HEK293 (cell line): Measurements from ENCODE around the gene E4F1.

Experiments
- CTCF ChIP-seq: fragments of 450-650 bp; formaldehyde crosslinking; IDR thresholded peaks from 2 replicates; pipeline ENCODE4 v1.5.1; 2016; ENCODE audit warnings: missing biosample characterization, missing genetic modification characterization
- HOXA7 ChIP-seq: sonication (generic); formaldehyde crosslinking; IDR thresholded peaks from 2 replicates; pipeline ENCODE4 v1.8.1; 2022; ENCODE audit warnings: missing genetic modification reagents, borderline replicate concordance
- KLF16 ChIP-seq: fragments of 450-650 bp; formaldehyde crosslinking; IDR thresholded peaks from 2 replicates; pipeline ENCODE4 v1.5.1; 2017; ENCODE audit warnings: missing biosample characterization, missing genetic modification characterization
- TCF7L2 ChIP-seq: IDR thresholded peaks from 2 replicates; pipeline ENCODE4 v1.6.1; 2011; ENCODE audit warnings: low read depth, mild to moderate bottlenecking, inconsistent platforms, low read length, moderate library complexity, borderline replicate concordance
- WT1 ChIP-seq: fragments of 450-650 bp; formaldehyde crosslinking; IDR thresholded peaks from 2 replicates; pipeline ENCODE4 v1.5.1; 2016; ENCODE audit warnings: missing biosample characterization, missing genetic modification characterization
- ZNF660 ChIP-seq: fragments of 450-650 bp; IDR thresholded peaks from 2 replicates; pipeline ENCODE4 v1.5.1; 2018; ENCODE audit warnings: missing biosample characterization, mild to moderate bottlenecking, missing genetic modification characterization
- TF ChIP-seq, protein P1 (sequence below): fragments of 450-650 bp; formaldehyde crosslinking; IDR thresholded peaks from 2 replicates; pipeline ENCODE4 v1.5.1; 2017; ENCODE audit warnings: missing biosample characterization, missing genetic modification characterization

GRCh38 chr16:2194852-2195321 is 28.5 kb upstream of the E4F1 start:
- TF ChIP-seq WT1 (tag by site-specific recombination) (no peak), HOXA7 (CRISPR knock-in tag) (no peak), TCF7L2 (no peak), CTCF (peak; percentile 89), ZNF660 (tag by site-specific recombination) (no peak), KLF16 (no peak)
- TF ChIP-seq, protein P1, sequence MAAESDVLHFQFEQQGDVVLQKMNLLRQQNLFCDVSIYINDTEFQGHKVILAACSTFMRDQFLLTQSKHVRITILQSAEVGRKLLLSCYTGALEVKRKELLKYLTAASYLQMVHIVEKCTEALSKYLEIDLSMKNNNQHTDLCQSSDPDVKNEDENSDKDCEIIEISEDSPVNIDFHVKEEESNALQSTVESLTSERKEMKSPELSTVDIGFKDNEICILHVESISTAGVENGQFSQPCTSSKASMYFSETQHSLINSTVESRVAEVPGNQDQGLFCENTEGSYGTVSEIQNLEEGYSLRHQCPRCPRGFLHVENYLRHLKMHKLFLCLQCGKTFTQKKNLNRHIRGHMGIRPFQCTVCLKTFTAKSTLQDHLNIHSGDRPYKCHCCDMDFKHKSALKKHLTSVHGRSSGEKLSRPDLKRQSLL: no peak
